ENCODE measurements around the gene ROR1.

ROR1 gene

GRCh38 chr1:63920154-63921117 is 146.6 kb downstream of the ROR1 start:
- no peak for DNase-seq
- TF ChIP-seq POLR2A (IDR thresholded peaks at IDR 0.05; ENCODE audit: low read length) = no peak
- no peak for TF ChIP-seq GATA1 (IDR thresholded peaks at IDR 0.05; ENCODE audit: low read depth, low read length)

- DNase-seq = no peak
- no peak for TF ChIP-seq POLR2A (IDR thresholded peaks at IDR 0.05; ENCODE audit: low read length)
- no peak for TF ChIP-seq GATA1 (IDR thresholded peaks at IDR 0.05; ENCODE audit: low read depth, low read length)
Measured at GRCh38 chr1:63921359-63921758, 147.5 kb downstream of the ROR1 start.

GRCh38 chr1:63921802-63922201 is 148.0 kb downstream of the ROR1 start:
- no peak for TF ChIP-seq POLR2A (IDR thresholded peaks at IDR 0.05; ENCODE audit: low read length)
- TF ChIP-seq GATA1 (IDR thresholded peaks at IDR 0.05; ENCODE audit: low read depth, low read length) = no peak
- DNase-seq = no peak

- DNase-seq = no peak
- TF ChIP-seq POLR2A (IDR thresholded peaks at IDR 0.05; ENCODE audit: low read length) = no peak
- no peak for TF ChIP-seq GATA1 (IDR thresholded peaks at IDR 0.05; ENCODE audit: low read depth, low read length)
Measured at GRCh38 chr1:63922848-63923247, 149.0 kb downstream of the ROR1 start.

- TF ChIP-seq GATA1 (IDR thresholded peaks at IDR 0.05; ENCODE audit: low read depth, low read length) (no peak), POLR2A (IDR thresholded peaks at IDR 0.05; ENCODE audit: low read length) (no peak)
Measured at GRCh38 chr1:63923302-63923701, 149.5 kb downstream of the ROR1 start.

GRCh38 chr1:63924600-63924999 is 150.8 kb downstream of the ROR1 start:
- DNase-seq = no peak
- TF ChIP-seq GATA1 (IDR thresholded peaks at IDR 0.05; ENCODE audit: low read depth, low read length) = no peak
- no peak for TF ChIP-seq POLR2A (IDR thresholded peaks at IDR 0.05; ENCODE audit: low read length)

More at GRCh38 chr1:63923302-63923701, 149.5 kb downstream of the ROR1 start:
- no peak for DNase-seq

GRCh38 chr1:63928186-63929105 is 154.6 kb downstream of the ROR1 start:
- TF ChIP-seq GATA1 (IDR thresholded peaks at IDR 0.05; ENCODE audit: low read depth, low read length) = no peak
- no peak for TF ChIP-seq POLR2A (IDR thresholded peaks at IDR 0.05; ENCODE audit: low read length)
- DNase-seq = no peak

- DNase-seq = no peak
- TF ChIP-seq GATA1 (IDR thresholded peaks at IDR 0.05; ENCODE audit: low read depth, low read length) (no peak), POLR2A (IDR thresholded peaks at IDR 0.05; ENCODE audit: low read length) (no peak)
Measured at GRCh38 chr1:63929106-63929478, 155.3 kb downstream of the ROR1 start.

GRCh38 chr1:63931468-63931867 is 157.7 kb downstream of the ROR1 start:
- TF ChIP-seq GATA1 (IDR thresholded peaks at IDR 0.05; ENCODE audit: low read depth, low read length) (no peak), POLR2A (IDR thresholded peaks at IDR 0.05; ENCODE audit: low read length) (no peak)
- no peak for DNase-seq

GRCh38 chr1:63934697-63935096 is 160.9 kb downstream of the ROR1 start:
- TF ChIP-seq POLR2A (IDR thresholded peaks at IDR 0.05; ENCODE audit: low read length) = no peak
- no peak for TF ChIP-seq GATA1 (IDR thresholded peaks at IDR 0.05; ENCODE audit: low read depth, low read length)

GRCh38 chr1:63935143-63935542 is 161.3 kb downstream of the ROR1 start:
- no peak for TF ChIP-seq GATA1 (IDR thresholded peaks at IDR 0.05; ENCODE audit: low read depth, low read length)
- TF ChIP-seq POLR2A (IDR thresholded peaks at IDR 0.05; ENCODE audit: low read length) = no peak
- DNase-seq = no peak

More at GRCh38 chr1:63934697-63935096, 160.9 kb downstream of the ROR1 start:
- DNase-seq = no peak

- no peak for TF ChIP-seq GATA1 (IDR thresholded peaks at IDR 0.05; ENCODE audit: low read depth, low read length)
- TF ChIP-seq POLR2A (IDR thresholded peaks at IDR 0.05; ENCODE audit: low read length) = no peak
- DNase-seq = no peak
Measured at GRCh38 chr1:63935553-63935952, 161.7 kb downstream of the ROR1 start.

- no peak for TF ChIP-seq GATA1 (IDR thresholded peaks at IDR 0.05; ENCODE audit: low read depth, low read length)
- no peak for TF ChIP-seq POLR2A (IDR thresholded peaks at IDR 0.05; ENCODE audit: low read length)
Measured at GRCh38 chr1:63936276-63936675, 162.5 kb downstream of the ROR1 start.

GRCh38 chr1:63936801-63937200 is 163.0 kb downstream of the ROR1 start:
- no peak for DNase-seq
- TF ChIP-seq POLR2A (IDR thresholded peaks at IDR 0.05; ENCODE audit: low read length) (no peak), GATA1 (IDR thresholded peaks at IDR 0.05; ENCODE audit: low read depth, low read length) (no peak)

More at GRCh38 chr1:63936276-63936675, 162.5 kb downstream of the ROR1 start:
- no peak for DNase-seq
